NCI-H146 treated with DMSO at 0.1 percent for 48 hours (cell line): ENCODE results near the gene ITIH4.

Experiments used
- DNase-seq: peaks from one replicate; lab custom pipeline; 2025; ENCODE audit not compliant: unreplicated experiment; lab: John Stamatoyannopoulos, UW

Gene ITIH4

GRCh38 chr3:52805270-52806039, 25.0 kb downstream of the ITIH4 start:
- no peak for DNase-seq

DNA sequence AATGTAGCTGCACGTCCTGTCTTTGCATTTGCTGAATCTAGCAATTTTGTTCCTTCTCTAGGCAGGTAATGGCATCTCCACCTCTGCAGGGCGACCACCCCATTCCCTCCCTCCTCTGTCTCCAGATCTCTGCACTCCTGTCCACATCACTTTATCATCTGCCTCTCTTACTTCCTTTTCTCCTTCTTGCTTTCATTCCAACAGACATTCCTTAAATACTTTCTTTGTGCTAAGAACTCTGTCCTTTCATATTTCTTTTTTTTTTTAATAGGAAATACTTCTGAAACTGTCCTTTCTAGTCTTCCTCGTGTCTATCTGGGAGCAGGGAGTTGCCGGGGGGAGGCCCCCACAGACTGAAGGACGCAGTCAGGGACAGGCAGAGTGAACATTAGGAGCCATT, 28.6 kb downstream of the ITIH4 start:
- DNase-seq: no peak

GRCh38 chr3:52800079-52800478, 30.4 kb downstream of the ITIH4 start:
- DNase-seq: no peak

- DNase-seq: no peak
These were observed 31.4 kb downstream of the ITIH4 start for GRCh38 chr3:52798978-52799476.

GRCh38 chr3:52798376-52798977, 32.0 kb downstream of the ITIH4 start:
- DNase-seq: no peak

GRCh38 chr3:52796411-52796810, 34.1 kb downstream of the ITIH4 start:
- no peak for DNase-seq

GRCh38 chr3:52795298-52795900, 35.1 kb downstream of the ITIH4 start:
- no peak for DNase-seq

GRCh38 chr3:52794612-52795099, 35.8 kb downstream of the ITIH4 start, which contains the start of gene ITIH3:
TSS of gene ITIH3 (plus strand) at chr3:52794796. CDS start at chr3:52794804, 8 bp downstream.
- DNase-seq: no peak

GRCh38 chr3:52793702-52794611, 36.5 kb downstream of the ITIH4 start:
- no peak for DNase-seq

GRCh38 chr3:52792961-52793695, 37.3 kb downstream of the ITIH4 start:
- no peak for DNase-seq

DNA sequence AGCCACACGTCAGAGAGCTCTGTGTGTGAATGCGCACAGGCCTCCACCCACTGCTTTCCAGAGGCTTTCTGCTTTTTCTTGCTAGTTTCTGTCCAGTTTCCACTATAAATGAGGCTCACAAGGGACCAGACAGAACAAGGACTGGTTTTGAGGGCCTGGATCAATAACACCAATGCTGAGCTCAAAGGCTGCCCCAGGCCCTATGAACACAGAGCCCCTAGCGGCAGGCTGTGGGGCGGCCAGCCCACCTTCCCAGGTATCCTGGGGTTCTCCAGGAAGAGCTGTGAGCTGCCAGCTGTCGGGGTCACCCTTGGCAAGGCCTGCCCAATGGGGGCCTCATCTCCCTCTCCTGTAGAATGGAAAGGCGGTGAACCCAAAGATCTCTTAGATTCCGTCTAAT, 38.1 kb downstream of the ITIH4 start:
- DNase-seq: no peak

GRCh38 chr3:52791928-52792327, 38.5 kb downstream of the ITIH4 start:
- no peak for DNase-seq

DNA sequence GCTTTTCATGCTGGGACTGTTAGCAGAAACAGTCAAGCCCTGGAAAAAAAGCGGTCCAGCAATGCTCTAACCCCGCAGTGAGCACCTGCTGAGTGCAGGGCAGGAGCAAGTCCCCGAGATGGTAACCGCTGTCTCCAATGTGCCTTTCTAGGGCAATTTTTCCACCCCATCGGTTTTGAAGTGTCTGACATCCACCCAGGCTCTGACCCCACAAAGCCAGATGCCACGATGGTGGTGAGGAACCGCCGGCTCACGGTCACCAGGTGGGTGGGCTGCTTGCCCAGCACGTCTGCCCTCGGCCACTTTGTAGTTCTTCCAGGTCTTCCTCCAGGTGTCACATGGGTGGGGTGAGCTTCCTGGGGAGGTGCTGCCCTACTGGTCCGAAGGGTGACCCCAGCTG, 39.1 kb downstream of the ITIH4 start:
- DNase-seq: no peak

- DNase-seq: no peak
These were observed 39.7 kb downstream of the ITIH4 start for GRCh38 chr3:52790741-52791140.

GRCh38 chr3:52790337-52790736, 40.1 kb downstream of the ITIH4 start:
- no peak for DNase-seq

DNA sequence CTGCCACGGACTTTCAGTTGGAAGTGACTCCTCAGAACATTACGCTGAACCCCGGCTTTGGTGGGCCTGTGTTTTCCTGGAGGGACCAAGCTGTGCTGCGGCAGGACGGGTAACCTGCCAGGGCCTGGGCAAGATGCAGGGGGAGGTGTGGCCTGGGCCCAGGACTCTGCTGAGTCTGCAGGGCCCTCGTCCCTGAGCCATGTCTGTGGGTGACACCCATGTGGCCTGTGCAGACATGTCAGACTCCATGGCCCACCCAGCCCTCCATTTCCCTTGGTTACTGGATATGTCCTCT, 40.8 kb downstream of the ITIH4 start:
- no peak for DNase-seq

GRCh38 chr3:52788890-52789745, 41.4 kb downstream of the ITIH4 start:
- no peak for DNase-seq

- no peak for DNase-seq
These were observed 42.5 kb downstream of the ITIH4 start for GRCh38 chr3:52787672-52788625.
